GM06990 (cell line): ENCODE data around the gene UBE2L5.

Experiments used
- DNase-seq: peaks from one replicate; pipeline ENCODE4 v3.0.0-alpha.2; 2011; ENCODE audit not compliant: insufficient read length; ENCODE audit errors: extremely low read depth
- H3K27me3 ChIP-seq: replicated peaks from 2 replicates; pipeline ENCODE4 v1.6.0; 2011; ENCODE audit warnings: low read length; ENCODE audit not compliant: control insufficient read depth, insufficient read depth
- H3K36me3 ChIP-seq: 2 replicates; pipeline ENCODE4 v1.5.1; 2011; ENCODE audit warnings: low read length; ENCODE audit not compliant: control insufficient read depth, insufficient read depth
- H3K4me3 ChIP-seq: replicated peaks from 2 replicates; pipeline ENCODE4 v1.5.1; 2011; ENCODE audit warnings: low read depth, mild to moderate bottlenecking, control low read depth, low read length
- CTCF ChIP-seq: IDR thresholded peaks from 2 replicates; pipeline ENCODE4 v1.5.1; 2011; ENCODE audit warnings: low read length, control low read depth, mild to moderate bottlenecking, inconsistent platforms; ENCODE audit not compliant: insufficient read depth, poor library complexity, severe bottlenecking

Gene UBE2L5

GRCh38 chr13:30429235-30429634 is 6.9 kb downstream of the UBE2L5 start:
- Histone ChIP-seq H3K4me3 (no peak overlapping the region), H3K27me3 (no peaks in the 10 kb centered on the region), H3K36me3 (no peaks in the 10 kb centered on the region)
- DNase-seq: peak; percentile 22
- TF ChIP-seq CTCF: no peak

DNA sequence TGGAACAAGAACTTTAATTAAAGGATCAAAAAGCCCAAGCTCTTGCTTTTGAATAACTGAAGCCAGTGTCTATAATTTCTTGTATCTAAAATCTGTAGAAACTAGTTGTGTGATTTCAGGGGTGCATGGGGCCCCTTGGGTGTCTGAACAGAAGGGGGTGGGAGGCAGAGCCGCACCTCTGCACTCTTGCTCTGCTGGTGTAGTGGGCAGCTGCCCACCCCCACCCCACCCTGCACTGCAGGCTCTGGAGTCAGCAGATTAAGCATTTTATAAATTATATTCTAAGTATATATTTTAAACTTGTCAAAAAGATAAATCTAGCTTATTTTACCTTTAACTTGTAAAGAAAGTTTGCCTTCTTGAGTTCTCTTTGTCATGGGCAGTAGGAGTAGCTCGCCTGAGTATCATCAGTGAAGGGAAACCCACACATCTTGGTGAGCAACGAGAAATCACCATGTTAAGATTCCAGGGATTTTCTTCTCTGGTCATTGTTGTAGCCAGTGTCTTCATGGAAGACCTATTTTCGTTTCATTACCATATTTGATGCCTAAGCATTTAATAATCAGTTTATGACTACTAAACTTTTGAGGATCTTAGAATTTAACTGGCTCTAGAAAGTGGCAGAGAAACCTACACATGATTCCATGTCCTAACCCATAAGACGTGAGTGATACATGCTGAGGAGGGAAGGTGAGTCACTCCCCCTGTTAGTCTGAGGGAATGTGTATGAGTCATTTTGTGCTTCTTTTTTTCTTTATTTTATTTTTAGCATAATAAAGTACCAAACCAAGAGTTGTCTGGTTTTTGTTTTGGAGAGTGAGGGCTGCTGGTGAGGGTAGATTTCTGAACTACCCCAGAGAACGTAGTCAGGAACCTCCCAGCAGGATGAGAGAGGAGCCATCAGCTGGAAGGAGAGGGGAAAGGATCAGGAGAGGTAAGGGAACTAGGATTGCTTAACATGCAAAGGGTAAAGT is 7.7 kb downstream of the UBE2L5 start:
- Histone ChIP-seq H3K4me3 (no peak overlapping the region; the same call in none of the 2 replicates), H3K36me3 (no peaks in the 10 kb centered on the region), H3K27me3 (no peaks in the 10 kb centered on the region)
- DNase-seq: peak; percentile 26
- no peak for TF ChIP-seq CTCF

DNA sequence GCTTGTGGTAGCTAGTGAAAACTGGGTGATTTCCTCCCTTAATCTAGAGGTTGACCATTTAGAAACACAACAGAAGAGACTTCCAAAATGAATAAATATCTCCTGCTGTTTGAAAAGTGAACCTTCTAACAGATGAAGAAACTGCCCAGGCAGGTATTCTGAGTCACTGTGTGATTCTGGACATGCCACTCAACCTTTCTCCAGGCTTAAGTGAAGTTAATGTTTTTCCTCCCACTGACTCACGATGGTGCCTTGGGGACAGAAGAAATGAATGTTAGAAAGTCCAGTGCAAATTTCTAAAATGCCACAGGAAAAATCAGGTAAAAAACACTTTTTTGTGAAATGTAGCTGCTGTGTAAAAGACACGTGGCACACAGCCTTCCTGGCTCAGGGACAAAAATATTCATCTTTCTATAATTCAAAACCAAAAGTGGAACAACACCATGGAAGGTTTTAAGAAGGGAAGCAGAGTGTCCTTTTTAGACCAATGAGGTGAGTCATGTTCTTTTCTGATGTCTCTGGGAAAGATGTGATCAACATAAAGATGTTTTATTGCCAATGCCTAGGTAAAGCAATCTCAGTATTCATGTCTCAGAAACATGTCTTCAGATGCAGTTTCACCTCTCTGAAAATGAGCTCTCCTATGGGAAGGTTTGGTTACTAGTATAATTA is 9.1 kb downstream of the UBE2L5 start:
- Histone ChIP-seq H3K4me3 (peak overlapping the region; percentile 16; the same call in 1 of the 2 replicates), H3K27me3 (no peaks in the 10 kb centered on the region), H3K36me3 (no peaks in the 10 kb centered on the region)
- no peak for DNase-seq
- no peak for TF ChIP-seq CTCF

DNA sequence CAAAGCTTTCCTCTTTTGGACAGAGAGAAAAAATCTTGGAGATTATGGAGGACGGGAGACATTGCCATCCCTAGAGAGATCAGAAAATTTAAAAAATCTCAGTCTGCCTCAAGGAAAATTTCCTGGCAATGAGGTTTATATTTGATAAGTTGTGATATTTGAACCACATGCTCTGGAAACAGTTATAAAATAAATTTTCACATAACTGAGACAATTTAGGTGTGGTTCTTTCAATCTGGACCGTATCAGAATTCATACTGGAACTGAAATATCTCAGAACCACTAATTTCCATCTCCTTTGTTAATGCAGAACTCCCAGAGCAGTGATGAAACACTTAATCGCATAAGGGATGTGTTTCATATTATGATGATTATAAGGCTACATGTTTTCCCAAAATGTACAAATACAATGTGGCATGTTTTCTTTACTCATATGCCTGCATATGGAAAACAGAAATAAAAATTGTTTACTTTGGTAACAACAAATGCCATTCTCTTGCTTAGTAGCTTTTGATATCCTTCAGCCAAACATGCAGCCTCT is 13.7 kb downstream of the UBE2L5 start:
- Histone ChIP-seq H3K4me3 (no peak overlapping the region), H3K36me3 (no peaks in the 10 kb centered on the region), H3K27me3 (no peaks in the 10 kb centered on the region)
- no peak for DNase-seq
- TF ChIP-seq CTCF: no peak

- TF ChIP-seq CTCF: no peak
- DNase-seq: no peak
- Histone ChIP-seq H3K36me3 (no peaks in the 10 kb centered on the region), H3K4me3 (no peak overlapping the region), H3K27me3 (no peaks in the 10 kb centered on the region)
Measured at GRCh38 chr13:30437177-30437576, 14.9 kb downstream of the UBE2L5 start.
